SK-N-SH treated with all-trans-retinoic acid at 6 μM for 48 hours (cell line): Measurements from ENCODE around the gene MAPK14.

Source experiments
- ARNTL ChIP-seq: fragments of 450-650 bp; formaldehyde crosslinking; IDR thresholded peaks from 2 replicates; pipeline ENCODE4 v1.5.0; 2020; ENCODE audit warnings: low read depth, mild to moderate bottlenecking, moderate library complexity, borderline replicate concordance
- CREB5 ChIP-seq: fragments of 250-450 bp; sonication (Bioruptor Pico); IDR thresholded peaks from 2 replicates; pipeline ENCODE4 v1.5.1; 2020; ENCODE audit warnings: low read depth, mild to moderate bottlenecking, moderate library complexity
- CSDC2 ChIP-seq: fragments of 250-450 bp; sonication (Bioruptor Pico); IDR thresholded peaks from 2 replicates; pipeline ENCODE4 v1.5.0; 2020; ENCODE audit warnings: mild to moderate bottlenecking, moderate library complexity
- CSRNP3 ChIP-seq: fragments of 250-450 bp; sonication (Bioruptor Pico); IDR thresholded peaks from 2 replicates; pipeline ENCODE4 v1.5.1; 2021; ENCODE audit warnings: mild to moderate bottlenecking, moderate library complexity
- ISL1 ChIP-seq: fragments of 250-450 bp; sonication (Bioruptor Pico); IDR thresholded peaks from 2 replicates; pipeline ENCODE4 v2.1.2; 2022; ENCODE audit warnings: mild to moderate bottlenecking, moderate library complexity
- OSR1 ChIP-seq: fragments of 250-450 bp; sonication (Bioruptor Pico); IDR thresholded peaks from 2 replicates; pipeline ENCODE4 v1.8.0; 2022; ENCODE audit warnings: moderate library complexity, mild to moderate bottlenecking, inconsistent platforms
- PATZ1 ChIP-seq: fragments of 250-450 bp; sonication (Bioruptor Pico); IDR thresholded peaks from 2 replicates; pipeline ENCODE4 v1.8.0; 2020; ENCODE audit warnings: mild to moderate bottlenecking, moderate library complexity, borderline replicate concordance
- POU6F1 ChIP-seq: fragments of 250-450 bp; sonication (Bioruptor Pico); IDR thresholded peaks from 2 replicates; pipeline ENCODE4 v1.8.0; 2021; ENCODE audit warnings: low read depth, mild to moderate bottlenecking, moderate library complexity, borderline replicate concordance
- RARB ChIP-seq: fragments of 250-450 bp; sonication (Bioruptor Pico); IDR thresholded peaks from 2 replicates; pipeline ENCODE4 v1.8.0; 2021; ENCODE audit warnings: mild to moderate bottlenecking, moderate library complexity
- ZFP30 ChIP-seq: fragments of 450-650 bp; formaldehyde crosslinking; IDR thresholded peaks from 2 replicates; pipeline ENCODE4 v1.5.0; 2022; ENCODE audit warnings: mild to moderate bottlenecking, moderate library complexity
- ZNF565 ChIP-seq: fragments of 450-650 bp; formaldehyde crosslinking; conservative IDR thresholded peaks from 2 replicates; pipeline ENCODE4 v1.5.0; 2020; ENCODE audit warnings: low read depth, mild to moderate bottlenecking, moderate library complexity
- ZNF8 ChIP-seq: fragments of 450-650 bp; formaldehyde crosslinking; IDR thresholded peaks from 2 replicates; pipeline ENCODE4 v1.5.0; 2020; ENCODE audit warnings: mild to moderate bottlenecking, moderate library complexity

- TF ChIP-seq OSR1 (CRISPR knock-in tag), result no peak
- no peak for TF ChIP-seq PATZ1
- no peak for TF ChIP-seq CSDC2
- TF ChIP-seq CSRNP3 (CRISPR knock-in tag), result no peak
- no peak for TF ChIP-seq CREB5
- no peak for TF ChIP-seq ISL1 (CRISPR knock-in tag)
- TF ChIP-seq ZNF8 (CRISPR knock-in tag), result no peak
- no peak for TF ChIP-seq ZFP30 (CRISPR knock-in tag)
- TF ChIP-seq POU6F1 (CRISPR knock-in tag), result no peak
- TF ChIP-seq RARB, result no peak
- no peak for TF ChIP-seq ZNF565 (CRISPR knock-in tag)
- no peak for TF ChIP-seq ARNTL
Observed at GRCh38 chr6:36122495-36123269, 95.1 kb downstream of the MAPK14 start.
